HepG2 (cell line): ENCODE measurements around the gene SVOP. TPM values are rescaled to one million over a fixed set of nuclear protein-coding genes. Genes with fewer than 3 reads are reported as not detected.

Experiments used
- ATAC-seq: fragments of 200-7000 bp; cut with Tn5 transposase; 3 replicates; pipeline ENCODE4 v1.9.1; 2020; ENCODE audit warnings: mild to moderate bottlenecking, moderate library complexity
- BruUV-seq: library from RNA; stranded (reverse); fragments of 400-500 nt; replicated peaks from 2 replicates; lab custom pipeline; 2021; lab: Mats Ljungman, UMichigan
- CTCF ChIA-PET: fragments of 300-600 bp; formaldehyde crosslinking; extraction: SDS; loops from one replicate; lab custom pipeline; 2021; ENCODE audit warnings: low total read pairs, inconsistent platforms, low intra/inter-chr PET ratio; lab: Yijun Ruan, JAX
- POLR2A ChIA-PET: fragments of 350-600 bp; sonication (Branson Sonifier 250); formaldehyde crosslinking; loops from one replicate; lab custom pipeline; 2020; ENCODE audit warnings: antibody characterized with exemption, inconsistent platforms; lab: Yijun Ruan, JAX
- DNase-seq: peaks from one replicate; pipeline ENCODE4 v3.0.0-alpha.2; 2015; ENCODE audit warnings: low spot score
- FAIRE-seq: peaks from 3 replicates; lab custom pipeline; 2011; peaks lifted over from hg19 to GRCh38; lab: Jason Lieb, UNC
- H2AFZ ChIP-seq: one replicate; pipeline ENCODE4 v1.6.1; 2011; ENCODE audit warnings: low read length, inconsistent platforms
- H3K27ac ChIP-seq: fragments of 300-600 bp; 3 replicates; pipeline ENCODE4 v1.8.0; 2011; ENCODE audit warnings: mixed run types, mild to moderate bottlenecking, mixed read lengths, low read length, inconsistent platforms; ENCODE audit not compliant: insufficient read depth; ENCODE audit errors: extremely low read length
- H3K27me3 ChIP-seq, 2 experiments: fragments of 200-600 bp in 1 of 2; 2 replicates in 1 of 2; 3 replicates in 1 of 2; pipeline versions ENCODE4 v1.6.0 to v1.8.0; 2011; ENCODE audit warnings: low read length in 2 of 2, mild to moderate bottlenecking in 2 of 2, moderate library complexity in 2 of 2, inconsistent platforms in 1 of 2; ENCODE audit not compliant: insufficient read depth in 2 of 2, control insufficient read depth in 1 of 2
- H3K36me3 ChIP-seq, 2 experiments: fragments of 200-600 bp in 1 of 2; replicated peaks in 1 of 2; 2 replicates in 1 of 2; 3 replicates in 1 of 2; pipeline versions ENCODE4 v1.5.1 to v1.8.0; 2011; ENCODE audit warnings: low read length in 2 of 2, inconsistent platforms in 1 of 2; ENCODE audit not compliant: insufficient read depth in 2 of 2, control insufficient read depth in 1 of 2
- H3K4me1 ChIP-seq: 2 replicates; pipeline ENCODE4 v1.5.1; 2012; ENCODE audit warnings: low read length, inconsistent platforms; ENCODE audit not compliant: insufficient read depth
- H3K4me2 ChIP-seq: 2 replicates; pipeline ENCODE4 v1.6.0; 2011; ENCODE audit warnings: low read depth, low read length, inconsistent platforms
- H3K4me3 ChIP-seq, 3 experiments: fragments of 200-600 bp in 1 of 3; sonication (generic), shearing (Covaris generic) in 1 of 3; replicated peaks in 1 of 3; 2 replicates each; pipeline ENCODE4 v1.5.1; 2011 to 2016; ENCODE audit warnings: low read length in 3 of 3, inconsistent platforms in 2 of 3, low read depth in 2 of 3, mild to moderate bottlenecking in 2 of 3, control low read depth in 1 of 3, mixed read lengths in 1 of 3; ENCODE audit not compliant: insufficient read depth in 1 of 3
- H3K79me2 ChIP-seq: one replicate; pipeline ENCODE4 v1.6.1; 2011; ENCODE audit warnings: low read length, inconsistent platforms; ENCODE audit not compliant: insufficient read depth
- H3K9ac ChIP-seq: 2 replicates; pipeline ENCODE4 v1.6.0; 2011; ENCODE audit warnings: mild to moderate bottlenecking, low read depth, low read length, inconsistent platforms; ENCODE audit not compliant: insufficient read depth
- H3K9me3 ChIP-seq: 2 replicates; pipeline ENCODE4 v1.5.1; 2012; ENCODE audit warnings: mild to moderate bottlenecking, low read length
- H4K20me1 ChIP-seq: 2 replicates; pipeline ENCODE4 v1.6.0; 2011; ENCODE audit warnings: inconsistent platforms, mild to moderate bottlenecking, low read length, moderate library complexity; ENCODE audit not compliant: insufficient read depth
- MTA1 ChIP-seq: sonication (generic); formaldehyde crosslinking; IDR thresholded peaks from 2 replicates; pipeline ENCODE4 v1.4.0; 2020; ENCODE audit warnings: missing genetic modification reagents, mild to moderate bottlenecking, borderline replicate concordance
- ZNF296 ChIP-seq: sonication (generic); formaldehyde crosslinking; conservative IDR thresholded peaks from 2 replicates; pipeline ENCODE4 v1.5.0; 2020; ENCODE audit warnings: mild to moderate bottlenecking, missing genetic modification reagents
- ZSCAN5A ChIP-seq: sonication (generic); formaldehyde crosslinking; IDR thresholded peaks from 2 replicates; pipeline ENCODE4 v1.8.0; 2022; ENCODE audit warnings: mild to moderate bottlenecking, missing genetic modification reagents, borderline replicate concordance
- WGBS: methylation state at CpG from one replicate; pipeline ENCODE4 v1.1.6; 2017; ENCODE audit warnings: low lambda C conversion rate; 5-methylcytosine and 5-hydroxymethylcytosine counted together
- in situ Hi-C: cut with HindIII; loops from 2 replicates; pipeline ENCODE4 v1.10.0; 2017; ENCODE audit warnings: low pct_unique_long_range_greater_than_20kb; ENCODE audit not compliant: extremely low pct_ligation_motif_present
- intact Hi-C: fragments of 100-400 bp; cut with micrococcal nuclease; formaldehyde crosslinking; loops from one replicate; pipeline ENCODE4 v1.10.0; 2022; ENCODE audit not compliant: unreplicated experiment
- polyA plus RNA-seq, 8 experiments: library from polyadenylated mRNA; depleted of rRNA in 3 of 8; stranded (reverse) in 7 of 8; unstranded in 1 of 8; fragments of >200 nt; fragmentation: Illumina TruSeq in 4 of 8; extraction: Trizol in 4 of 8; gene quantifications; 2 replicates each; pipeline versions ENCODE4 v1.2.1 to v1.2.3, GENCODE V29; 2011 to 2016; ENCODE audit warnings: low read depth in 4 of 8, missing spikeins in 1 of 8, mixed read lengths in 1 of 8; ENCODE audit not compliant: insufficient read depth in 1 of 8
- total RNA-seq, 5 experiments: library from RNA; depleted of rRNA; stranded (reverse); fragments of >200 nt; fragmentation: Illumina TruSeq; extraction: Trizol; gene quantifications; 2 replicates each; pipeline ENCODE4 v1.2.3, GENCODE V29; 2016; ENCODE audit warnings: low read depth in 1 of 5
- TF ChIP-seq, protein P1 (sequence below): sonication (generic); formaldehyde crosslinking; IDR thresholded peaks from 2 replicates; pipeline ENCODE4 v1.5.0; 2020; ENCODE audit warnings: mild to moderate bottlenecking, missing genetic modification reagents, borderline replicate concordance

Gene SVOP
- total and polyA plus RNA-seq, 2 of the 13 experiments (the other 11 are each of a cell fraction or from before 2014, with no cell fraction given) = not detected

DNA sequence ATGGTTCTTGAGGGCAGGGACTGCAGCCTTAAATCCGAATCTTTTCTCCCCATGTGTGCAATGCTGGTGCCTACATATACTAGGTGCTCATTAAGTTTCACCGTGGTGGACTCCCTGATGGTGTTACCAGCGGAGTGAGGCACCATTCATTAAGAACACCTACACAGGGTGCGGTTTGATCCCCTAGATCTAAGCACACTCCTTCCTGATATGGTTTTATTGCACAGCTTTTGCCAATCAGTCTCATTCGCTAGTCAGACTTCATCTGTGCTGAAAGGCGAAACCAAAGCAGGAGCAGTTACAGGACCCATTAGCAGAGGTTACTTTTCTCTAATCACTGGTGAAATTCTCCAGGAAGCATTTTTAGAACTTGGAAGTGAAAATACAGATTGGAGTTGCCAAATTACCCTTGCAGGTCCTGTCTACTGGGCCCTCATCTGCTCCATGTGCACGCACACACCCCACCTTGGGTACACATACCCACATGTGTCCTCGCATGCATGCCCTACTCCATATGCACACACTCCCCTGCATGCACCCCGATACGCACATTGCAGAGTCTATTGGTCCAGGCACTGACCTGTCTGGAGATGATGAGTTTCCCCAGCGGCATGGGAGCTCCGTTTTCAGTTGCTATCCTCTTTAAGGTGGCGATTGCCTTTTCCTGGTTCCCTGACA lies 82.5 kb downstream of the SVOP start:
- FAIRE-seq (no peak), ATAC-seq (no peak), DNase-seq (no peak)
- H3K9ac ChIP-seq = no peak overlapping the region
- WGBS = 43% methylated on average over 11 of the region's 13 CpGs
- no peaks in the 10 kb centered on the region for H3K36me3 ChIP-seq
- H3K4me2 ChIP-seq = no peak overlapping the region
- H3K4me1 ChIP-seq = no peaks in the 10 kb centered on the region
- in situ Hi-C loops (no loop called here), intact Hi-C loops (no loop called here)
- H2AFZ ChIP-seq = no peak overlapping the region
- H3K79me2 ChIP-seq = no peaks in the 10 kb centered on the region
- CTCF ChIA-PET = no interaction called here
- BruUV-seq = no TSS peak
- POLR2A ChIA-PET = no interaction called here
- H3K4me3 ChIP-seq = no peak overlapping the region
- H4K20me1 ChIP-seq = no peaks in the 10 kb centered on the region
- peaks cover 0 to 16% of the 10 kb centered on the region in 2 experiments; a peak in 1 of 5 replicates for H3K27me3 ChIP-seq
- no peaks in the 10 kb centered on the region for H3K9me3 ChIP-seq
- no peak overlapping the region for H3K27ac ChIP-seq
- TF ChIP-seq, protein P1, sequence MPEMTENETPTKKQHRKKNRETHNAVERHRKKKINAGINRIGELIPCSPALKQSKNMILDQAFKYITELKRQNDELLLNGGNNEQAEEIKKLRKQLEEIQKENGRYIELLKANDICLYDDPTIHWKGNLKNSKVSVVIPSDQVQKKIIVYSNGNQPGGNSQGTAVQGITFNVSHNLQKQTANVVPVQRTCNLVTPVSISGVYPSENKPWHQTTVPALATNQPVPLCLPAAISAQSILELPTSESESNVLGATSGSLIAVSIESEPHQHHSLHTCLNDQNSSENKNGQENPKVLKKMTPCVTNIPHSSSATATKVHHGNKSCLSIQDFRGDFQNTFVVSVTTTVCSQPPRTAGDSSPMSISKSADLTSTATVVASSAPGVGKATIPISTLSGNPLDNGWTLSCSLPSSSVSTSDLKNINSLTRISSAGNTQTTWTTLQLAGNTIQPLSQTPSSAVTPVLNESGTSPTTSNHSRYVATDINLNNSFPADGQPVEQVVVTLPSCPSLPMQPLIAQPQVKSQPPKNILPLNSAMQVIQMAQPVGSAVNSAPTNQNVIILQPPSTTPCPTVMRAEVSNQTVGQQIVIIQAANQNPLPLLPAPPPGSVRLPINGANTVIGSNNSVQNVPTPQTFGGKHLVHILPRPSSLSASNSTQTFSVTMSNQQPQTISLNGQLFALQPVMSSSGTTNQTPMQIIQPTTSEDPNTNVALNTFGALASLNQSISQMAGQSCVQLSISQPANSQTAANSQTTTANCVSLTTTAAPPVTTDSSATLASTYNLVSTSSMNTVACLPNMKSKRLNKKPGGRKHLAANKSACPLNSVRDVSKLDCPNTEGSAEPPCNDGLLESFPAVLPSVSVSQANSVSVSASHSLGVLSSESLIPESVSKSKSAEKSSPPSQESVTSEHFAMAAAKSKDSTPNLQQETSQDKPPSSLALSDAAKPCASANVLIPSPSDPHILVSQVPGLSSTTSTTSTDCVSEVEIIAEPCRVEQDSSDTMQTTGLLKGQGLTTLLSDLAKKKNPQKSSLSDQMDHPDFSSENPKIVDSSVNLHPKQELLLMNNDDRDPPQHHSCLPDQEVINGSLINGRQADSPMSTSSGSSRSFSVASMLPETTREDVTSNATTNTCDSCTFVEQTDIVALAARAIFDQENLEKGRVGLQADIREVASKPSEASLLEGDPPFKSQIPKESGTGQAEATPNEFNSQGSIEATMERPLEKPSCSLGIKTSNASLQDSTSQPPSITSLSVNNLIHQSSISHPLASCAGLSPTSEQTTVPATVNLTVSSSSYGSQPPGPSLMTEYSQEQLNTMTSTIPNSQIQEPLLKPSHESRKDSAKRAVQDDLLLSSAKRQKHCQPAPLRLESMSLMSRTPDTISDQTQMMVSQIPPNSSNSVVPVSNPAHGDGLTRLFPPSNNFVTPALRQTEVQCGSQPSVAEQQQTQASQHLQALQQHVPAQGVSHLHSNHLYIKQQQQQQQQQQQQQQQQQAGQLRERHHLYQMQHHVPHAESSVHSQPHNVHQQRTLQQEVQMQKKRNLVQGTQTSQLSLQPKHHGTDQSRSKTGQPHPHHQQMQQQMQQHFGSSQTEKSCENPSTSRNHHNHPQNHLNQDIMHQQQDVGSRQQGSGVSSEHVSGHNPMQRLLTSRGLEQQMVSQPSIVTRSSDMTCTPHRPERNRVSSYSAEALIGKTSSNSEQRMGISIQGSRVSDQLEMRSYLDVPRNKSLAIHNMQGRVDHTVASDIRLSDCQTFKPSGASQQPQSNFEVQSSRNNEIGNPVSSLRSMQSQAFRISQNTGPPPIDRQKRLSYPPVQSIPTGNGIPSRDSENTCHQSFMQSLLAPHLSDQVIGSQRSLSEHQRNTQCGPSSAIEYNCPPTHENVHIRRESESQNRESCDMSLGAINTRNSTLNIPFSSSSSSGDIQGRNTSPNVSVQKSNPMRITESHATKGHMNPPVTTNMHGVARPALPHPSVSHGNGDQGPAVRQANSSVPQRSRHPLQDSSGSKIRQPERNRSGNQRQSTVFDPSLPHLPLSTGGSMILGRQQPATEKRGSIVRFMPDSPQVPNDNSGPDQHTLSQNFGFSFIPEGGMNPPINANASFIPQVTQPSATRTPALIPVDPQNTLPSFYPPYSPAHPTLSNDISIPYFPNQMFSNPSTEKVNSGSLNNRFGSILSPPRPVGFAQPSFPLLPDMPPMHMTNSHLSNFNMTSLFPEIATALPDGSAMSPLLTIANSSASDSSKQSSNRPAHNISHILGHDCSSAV (CRISPR knock-in tag) = no peak
- no peak for TF ChIP-seq MTA1
- TF ChIP-seq ZNF296 = no peak
- no peak for TF ChIP-seq ZSCAN5A (CRISPR knock-in tag)
